Caco-2 (cell line): Measurements from ENCODE around the gene TAS1R3. TPM values are rescaled to one million over a fixed set of nuclear protein-coding genes. Genes with fewer than 3 reads are reported as not detected.
A peak's percentile ranks its signal among the peaks of the same experiment; 100 is the strongest.

ENCODE experiments used
- BruUV-seq: library from RNA; stranded (reverse); fragments of 400-500 nt; replicated peaks from 2 replicates; lab custom pipeline; 2021; lab: Mats Ljungman, UMichigan
- CTCF ChIA-PET: fragments of 300-600 bp; sonication (Branson Sonifier 250); formaldehyde crosslinking; loops from one replicate; lab custom pipeline; 2022; ENCODE audit warnings: antibody characterized with exemption; lab: Charles Lee
- POLR2A ChIA-PET: fragments of 300-600 bp; sonication (Branson Sonifier 250); formaldehyde crosslinking; loops from one replicate; lab custom pipeline; 2022; ENCODE audit warnings: antibody characterized with exemption; lab: Charles Lee
- DNase-seq, 2 experiments: peaks; one replicate each; pipeline versions ENCODE4 v3.0.0 to v3.0.0-alpha.2; 2020 to 2022
- H3K27me3 ChIP-seq: replicated peaks from 2 replicates; pipeline ENCODE4 v1.6.0; 2011; ENCODE audit warnings: low read length; ENCODE audit not compliant: control insufficient read depth, insufficient read depth
- H3K36me3 ChIP-seq: 2 replicates; pipeline ENCODE4 v1.5.1; 2011; ENCODE audit warnings: low read length; ENCODE audit not compliant: control insufficient read depth, insufficient read depth
- H3K4me1 ChIP-seq: fragments of 250-450 bp; sonication (Bioruptor Pico); 2 replicates; pipeline ENCODE4 v1.5.1; 2020; ENCODE audit warnings: mild to moderate bottlenecking
- H3K4me3 ChIP-seq: 2 replicates; pipeline ENCODE4 v1.5.1; 2011; ENCODE audit warnings: low read depth, mild to moderate bottlenecking, control low read depth, low read length
- H3K9me3 ChIP-seq: fragments of 250-450 bp; sonication (Bioruptor Pico); 2 replicates; pipeline ENCODE4 v1.5.1; 2020; ENCODE audit warnings: mild to moderate bottlenecking, moderate library complexity
- H3K27ac Mint-ChIP-seq: one replicate; pipeline ENCODE4 v1.8.0; 2022; ENCODE audit warnings: mixed read lengths; ENCODE audit not compliant: unreplicated experiment
- H3K27me3 Mint-ChIP-seq: one replicate; pipeline ENCODE4 v1.8.0; 2022; ENCODE audit warnings: mixed read lengths; ENCODE audit not compliant: insufficient read depth, unreplicated experiment
- H3K36me3 Mint-ChIP-seq: one replicate; pipeline ENCODE4 v1.8.0; 2022; ENCODE audit warnings: mild to moderate bottlenecking, mixed read lengths; ENCODE audit not compliant: insufficient read depth, unreplicated experiment
- H3K4me1 Mint-ChIP-seq: one replicate; pipeline ENCODE4 v1.8.0; 2022; ENCODE audit warnings: low read depth, mixed read lengths; ENCODE audit not compliant: unreplicated experiment
- H3K4me3 Mint-ChIP-seq: one replicate; pipeline ENCODE4 v1.8.0; 2022; ENCODE audit warnings: mild to moderate bottlenecking, moderate library complexity, mixed read lengths; ENCODE audit not compliant: unreplicated experiment
- H3K9me3 Mint-ChIP-seq: one replicate; pipeline ENCODE4 v1.8.0; 2022; ENCODE audit warnings: mixed read lengths; ENCODE audit not compliant: unreplicated experiment
- CTCF ChIP-seq, 2 experiments: fragments of 200-600 bp in 1 of 2; IDR thresholded peaks; 1 replicate in 1 of 2; 2 replicates in 1 of 2; pipeline versions ENCODE4 v1.5.1 to v1.8.0; 2011 to 2022; ENCODE audit warnings: antibody characterized with exemption in 1 of 2, control low read depth in 1 of 2, inconsistent platforms in 1 of 2, low read depth in 1 of 2, low read length in 1 of 2, mild to moderate bottlenecking in 1 of 2, moderate library complexity in 1 of 2; ENCODE audit not compliant: insufficient read depth in 1 of 2, severe bottlenecking in 1 of 2, unreplicated experiment in 1 of 2
- intact Hi-C: fragments of 100-400 bp; cut with micrococcal nuclease; formaldehyde crosslinking; loops from one replicate; pipeline ENCODE4 v1.10.0; 2022; ENCODE audit not compliant: unreplicated experiment
- total RNA-seq: library from RNA; stranded (reverse); gene quantifications from 2 replicates; pipeline ENCODE4 v1.2.3, GENCODE V29; 2022

Gene TAS1R3
- total RNA-seq, 1 experiment from 2014 or later, result 0.29 TPM

DNA sequence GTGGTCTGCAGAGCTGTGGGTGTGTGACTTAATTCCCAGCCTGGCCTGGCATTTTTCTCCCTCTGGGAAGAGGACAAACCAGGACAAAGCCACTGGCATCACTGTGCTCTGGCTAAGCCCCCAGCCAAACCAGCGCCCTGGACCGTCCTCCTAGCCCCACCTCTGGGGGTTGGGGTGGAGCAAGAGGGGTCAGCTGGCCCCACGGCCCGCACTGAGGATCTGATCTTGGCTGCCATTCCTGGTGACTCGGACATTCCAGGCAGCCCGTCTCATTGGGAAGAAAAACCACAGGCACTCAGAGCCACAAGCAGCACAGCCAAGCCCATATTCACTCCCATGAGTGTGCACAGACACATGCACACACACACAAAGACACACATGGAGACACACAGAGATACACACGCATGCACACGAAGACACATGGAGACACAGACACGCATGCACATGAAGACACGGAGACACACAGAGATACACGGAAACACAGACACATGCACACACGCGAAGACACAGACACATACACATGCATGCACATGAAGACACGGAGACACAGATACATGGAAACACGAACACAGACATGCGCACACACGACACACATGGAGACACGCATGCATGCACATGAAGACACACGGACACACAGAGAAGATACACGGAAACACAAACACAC, 29.6 kb downstream of the TAS1R3 start:
- no peak for TF ChIP-seq CTCF (IDR thresholded peaks at IDR 0.05; ENCODE audit: insufficient read depth in 1 of 2, low read depth in 1 of 2, low read length in 1 of 2, severe bottlenecking in 1 of 2, unreplicated experiment in 1 of 2)
- no peaks in the 10 kb centered on the region for H3K9me3 Mint-ChIP-seq
- peaks cover 8% of the 10 kb centered on the region for H3K4me1 Mint-ChIP-seq
- peak overlapping the region; percentile 84 for H3K27ac Mint-ChIP-seq
- H3K9me3 ChIP-seq, result no peaks in the 10 kb centered on the region
- POLR2A ChIA-PET, result no interaction called here
- no peak overlapping the region for H3K4me3 ChIP-seq
- H3K27me3 Mint-ChIP-seq, result no peaks in the 10 kb centered on the region
- intact Hi-C loops, result no loop called here
- no peaks in the 10 kb centered on the region for H3K27me3 ChIP-seq
- H3K36me3 ChIP-seq, result no peaks in the 10 kb centered on the region
- peaks cover 21% of the 10 kb centered on the region for H3K4me1 ChIP-seq
- no TSS peak for BruUV-seq
- CTCF ChIA-PET, result no interaction called here
- peak; percentile 59 to 63 for DNase-seq
- peaks cover 9% of the 10 kb centered on the region for H3K36me3 Mint-ChIP-seq
- H3K4me3 Mint-ChIP-seq, result peak overlapping the region; percentile 25

DNA sequence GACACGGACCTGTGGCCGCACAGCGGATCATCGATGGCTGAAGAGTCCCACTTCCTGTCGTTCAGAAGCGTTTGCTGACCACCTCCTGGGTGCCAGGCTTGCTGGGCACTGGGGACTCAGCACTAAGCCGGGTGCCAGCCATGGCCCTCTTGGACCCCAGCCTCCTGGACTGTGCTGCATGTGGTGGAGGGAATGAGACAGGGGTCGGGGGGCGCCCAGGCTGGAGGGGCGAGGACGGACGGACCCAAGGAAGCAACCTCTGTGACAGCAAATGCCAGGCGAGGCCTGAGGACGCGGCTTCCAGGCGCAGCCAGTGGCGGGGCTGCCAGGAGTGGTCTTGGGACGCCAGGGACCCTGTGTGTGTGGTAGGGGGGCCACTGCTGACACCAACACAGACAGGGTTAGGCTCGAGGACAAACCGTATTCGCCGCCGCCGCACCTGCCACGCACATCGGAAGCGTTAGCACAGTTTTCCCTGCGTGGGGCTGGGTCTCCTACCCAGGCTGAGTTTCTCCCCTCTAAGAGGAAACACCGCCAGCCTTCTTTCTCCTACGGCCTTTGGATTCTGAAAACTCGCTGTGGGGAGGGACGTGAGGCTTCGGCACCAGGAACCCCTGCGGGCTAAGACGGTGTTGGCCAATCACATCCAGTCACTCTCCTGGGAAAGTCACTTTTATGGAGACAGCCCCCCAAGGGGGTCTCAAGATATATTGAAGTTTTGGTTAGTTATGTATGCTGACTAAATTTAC, 30.3 kb downstream of the TAS1R3 start:
- no peak overlapping the region for H3K4me3 ChIP-seq
- ChIA-PET CTCF (no interaction called here), POLR2A (no interaction called here)
- Mint-ChIP-seq H3K36me3 (peaks cover 9% of the 10 kb centered on the region), H3K27me3 (no peaks in the 10 kb centered on the region), H3K4me3 (peak overlapping the region; percentile 25), H3K9me3 (no peaks in the 10 kb centered on the region), H3K27ac (peak overlapping the region; percentile 84), H3K4me1 (peaks cover 8% of the 10 kb centered on the region)
- peaks cover 21% of the 10 kb centered on the region for H3K4me1 ChIP-seq
- no peak for TF ChIP-seq CTCF (IDR thresholded peaks at IDR 0.05; ENCODE audit: insufficient read depth in 1 of 2, low read depth in 1 of 2, low read length in 1 of 2, severe bottlenecking in 1 of 2, unreplicated experiment in 1 of 2)
- no peaks in the 10 kb centered on the region for H3K36me3 ChIP-seq
- no peak for DNase-seq
- intact Hi-C loops, result no loop called here
- BruUV-seq, result no TSS peak
- no peaks in the 10 kb centered on the region for H3K27me3 ChIP-seq
- H3K9me3 ChIP-seq, result no peaks in the 10 kb centered on the region

DNA sequence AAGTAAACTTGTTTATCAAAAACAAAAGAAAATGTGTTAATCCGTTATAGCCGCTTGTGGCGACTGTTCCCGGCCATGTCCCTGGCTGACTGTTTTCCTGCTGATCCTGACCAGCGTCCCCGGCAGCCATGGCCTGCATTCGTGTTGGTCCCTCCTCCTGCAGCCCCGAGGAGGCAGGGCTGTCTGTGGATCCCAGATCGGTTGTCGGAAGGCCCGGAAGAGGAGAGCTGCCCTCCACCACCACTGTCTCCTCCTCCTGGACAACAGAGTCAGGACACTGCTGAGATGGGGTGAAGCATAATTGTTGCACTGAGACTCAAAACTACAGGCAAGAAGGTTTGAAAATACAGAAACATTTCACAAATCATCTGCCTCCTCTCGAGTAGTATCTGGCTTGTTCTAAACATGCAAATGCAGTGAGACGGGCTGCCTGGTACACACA, 30.9 kb downstream of the TAS1R3 start:
- H3K9me3 ChIP-seq, result no peaks in the 10 kb centered on the region
- H3K4me3 ChIP-seq, result no peak overlapping the region
- H3K36me3 ChIP-seq, result no peaks in the 10 kb centered on the region
- DNase-seq, result no peak
- ChIA-PET POLR2A (no interaction called here), CTCF (no interaction called here)
- Mint-ChIP-seq H3K9me3 (no peaks in the 10 kb centered on the region), H3K27me3 (no peaks in the 10 kb centered on the region), H3K4me3 (no peak overlapping the region), H3K36me3 (peaks cover 9% of the 10 kb centered on the region), H3K4me1 (peaks cover 8% of the 10 kb centered on the region), H3K27ac (no peak overlapping the region)
- H3K27me3 ChIP-seq, result no peaks in the 10 kb centered on the region
- BruUV-seq, result no TSS peak
- TF ChIP-seq CTCF (IDR thresholded peaks at IDR 0.05; ENCODE audit: insufficient read depth in 1 of 2, low read depth in 1 of 2, low read length in 1 of 2, severe bottlenecking in 1 of 2, unreplicated experiment in 1 of 2), result no peak
- intact Hi-C loops, result no loop called here
- peaks cover 21% of the 10 kb centered on the region for H3K4me1 ChIP-seq
